HCT116 (cell line): ENCODE data around the gene CAPN13.

Experiments
- ELF1 ChIP-seq: IDR thresholded peaks from 2 replicates; pipeline ENCODE4 v1.6.1; 2012; ENCODE audit warnings: low read depth, borderline replicate concordance
- EZH2 ChIP-seq: fragments of 200-600 bp; sonication (generic); IDR thresholded peaks from 2 replicates; pipeline ENCODE4 v1.6.1; 2017; ENCODE audit warnings: antibody characterized with exemption, mixed run types
- POLR2A ChIP-seq: IDR thresholded peaks from 2 replicates; pipeline ENCODE4 v1.7.0; 2011; ENCODE audit warnings: borderline replicate concordance; ENCODE audit not compliant: insufficient read depth, insufficient read length; ENCODE audit errors: extremely low read depth
- POLR2AphosphoS5 ChIP-seq: IDR thresholded peaks from 2 replicates; pipeline ENCODE4 v1.6.1; 2011; ENCODE audit warnings: mild to moderate bottlenecking, low read depth, low read length, moderate library complexity
- RAD21 ChIP-seq: IDR thresholded peaks from 2 replicates; pipeline ENCODE4 v1.6.1; 2012; ENCODE audit warnings: low read depth, mild to moderate bottlenecking
- REST ChIP-seq: IDR thresholded peaks from 2 replicates; pipeline ENCODE4 v1.6.1; 2012; ENCODE audit warnings: low read depth
- SP1 ChIP-seq: IDR thresholded peaks from 2 replicates; pipeline ENCODE4 v1.6.1; 2012; ENCODE audit warnings: low read depth
- SRF ChIP-seq: IDR thresholded peaks from 2 replicates; pipeline ENCODE4 v1.6.1; 2012; ENCODE audit warnings: low read depth
- TCF7L2 ChIP-seq: IDR thresholded peaks from 2 replicates; pipeline ENCODE4 v1.7.0; 2011; ENCODE audit warnings: borderline replicate concordance, inconsistent platforms; ENCODE audit not compliant: insufficient read depth, insufficient read length; ENCODE audit errors: extremely low read depth
- YY1 ChIP-seq: IDR thresholded peaks from 2 replicates; pipeline ENCODE4 v1.6.1; 2011; ENCODE audit warnings: low read length, low read depth, moderate library complexity, mild to moderate bottlenecking; ENCODE audit not compliant: insufficient replicate concordance; ENCODE audit errors: extremely low read depth
- ZFX ChIP-seq: fragments of 450-650 bp; IDR thresholded peaks from 2 replicates; pipeline ENCODE4 v1.6.1; 2017
- TF ChIP-seq, protein P1 (sequence below), 3 experiments: fragments of 200-600 bp in 1 of 3; sonication (generic) in 1 of 3; IDR thresholded peaks in 2 of 3; conservative IDR thresholded peaks in 1 of 3; 2 replicates each; pipeline ENCODE4 v1.5.1; 2012 to 2017; ENCODE audit warnings: low read depth in 2 of 3, low read length in 2 of 3, antibody characterized with exemption in 1 of 3, borderline replicate concordance in 1 of 3, control low read depth in 1 of 3, mild to moderate bottlenecking in 1 of 3, mixed read lengths in 1 of 3, mixed run types in 1 of 3, moderate library complexity in 1 of 3; ENCODE audit not compliant: insufficient read depth in 1 of 3
- TF ChIP-seq, protein P2 (sequence below): IDR thresholded peaks from 2 replicates; pipeline ENCODE4 v1.6.1; 2012
- TF ChIP-seq, protein P3 (sequence below): IDR thresholded peaks from 2 replicates; pipeline ENCODE4 v1.6.1; 2012

DNA sequence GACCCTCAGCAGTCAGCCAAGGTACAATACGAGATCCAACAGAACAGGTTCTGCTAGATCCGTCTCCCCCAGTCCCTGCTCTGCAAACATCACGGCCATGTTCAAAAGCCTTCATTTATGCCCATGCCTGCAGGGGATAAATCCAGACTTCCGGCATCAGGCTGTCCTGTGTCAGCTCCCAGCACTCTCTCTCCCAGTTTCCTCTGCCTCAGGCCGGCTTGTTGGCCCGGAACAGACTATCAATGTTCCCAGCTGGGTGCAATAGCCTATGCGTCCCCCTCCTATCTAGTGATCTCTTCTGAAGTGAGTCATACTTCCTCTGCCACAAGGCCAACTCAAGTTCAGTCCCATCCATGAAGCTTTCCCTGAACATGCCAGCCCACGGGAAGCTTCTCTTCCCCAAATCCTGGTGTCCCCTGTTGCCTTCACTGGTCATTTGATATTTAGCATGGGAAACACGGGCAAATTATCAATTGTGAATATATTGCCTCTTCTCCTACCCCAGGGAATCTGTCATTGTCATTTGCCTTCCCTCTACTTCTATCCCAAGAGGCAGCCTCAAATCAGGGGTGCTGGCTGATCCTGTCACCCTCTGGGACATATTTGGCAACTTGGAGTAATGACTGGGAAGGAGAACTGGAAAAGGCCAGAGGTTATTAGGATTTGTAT lies 51.1 kb downstream of the CAPN13 start:
- TF ChIP-seq, protein P1, sequence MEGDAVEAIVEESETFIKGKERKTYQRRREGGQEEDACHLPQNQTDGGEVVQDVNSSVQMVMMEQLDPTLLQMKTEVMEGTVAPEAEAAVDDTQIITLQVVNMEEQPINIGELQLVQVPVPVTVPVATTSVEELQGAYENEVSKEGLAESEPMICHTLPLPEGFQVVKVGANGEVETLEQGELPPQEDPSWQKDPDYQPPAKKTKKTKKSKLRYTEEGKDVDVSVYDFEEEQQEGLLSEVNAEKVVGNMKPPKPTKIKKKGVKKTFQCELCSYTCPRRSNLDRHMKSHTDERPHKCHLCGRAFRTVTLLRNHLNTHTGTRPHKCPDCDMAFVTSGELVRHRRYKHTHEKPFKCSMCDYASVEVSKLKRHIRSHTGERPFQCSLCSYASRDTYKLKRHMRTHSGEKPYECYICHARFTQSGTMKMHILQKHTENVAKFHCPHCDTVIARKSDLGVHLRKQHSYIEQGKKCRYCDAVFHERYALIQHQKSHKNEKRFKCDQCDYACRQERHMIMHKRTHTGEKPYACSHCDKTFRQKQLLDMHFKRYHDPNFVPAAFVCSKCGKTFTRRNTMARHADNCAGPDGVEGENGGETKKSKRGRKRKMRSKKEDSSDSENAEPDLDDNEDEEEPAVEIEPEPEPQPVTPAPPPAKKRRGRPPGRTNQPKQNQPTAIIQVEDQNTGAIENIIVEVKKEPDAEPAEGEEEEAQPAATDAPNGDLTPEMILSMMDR (IDR thresholded peaks at IDR 0.05 in 2 of 3, conservative IDR thresholded peaks at IDR 0.05 in 1 of 3; ENCODE audit: borderline replicate concordance in 1 of 3, insufficient read depth in 1 of 3, low read depth in 2 of 3, low read length in 2 of 3): no peak
- no peak for TF ChIP-seq POLR2AphosphoS5
- TF ChIP-seq REST: no peak
- no peak for TF ChIP-seq ZFX
- TF ChIP-seq EZH2: no peak
- TF ChIP-seq, protein P2, sequence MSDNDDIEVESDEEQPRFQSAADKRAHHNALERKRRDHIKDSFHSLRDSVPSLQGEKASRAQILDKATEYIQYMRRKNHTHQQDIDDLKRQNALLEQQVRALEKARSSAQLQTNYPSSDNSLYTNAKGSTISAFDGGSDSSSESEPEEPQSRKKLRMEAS: no peak
- no peak for TF ChIP-seq POLR2A
- 0 out of 2 replicates have a peak, but pooled peaks have one; percentile 21 for TF ChIP-seq SP1
- no peak for TF ChIP-seq TCF7L2
- no peak for TF ChIP-seq ELF1
- no peak for TF ChIP-seq YY1
- TF ChIP-seq SRF: no peak
- no peak for TF ChIP-seq RAD21
- TF ChIP-seq, protein P3, sequence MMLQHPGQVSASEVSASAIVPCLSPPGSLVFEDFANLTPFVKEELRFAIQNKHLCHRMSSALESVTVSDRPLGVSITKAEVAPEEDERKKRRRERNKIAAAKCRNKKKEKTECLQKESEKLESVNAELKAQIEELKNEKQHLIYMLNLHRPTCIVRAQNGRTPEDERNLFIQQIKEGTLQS: no peak
